Fibroblast of the conjunctiva (primary cell): ENCODE data around the gene HAND1.

Experiments used
- DNase-seq: peaks from one replicate; pipeline ENCODE4 v3.0.0-alpha.2; 2010; ENCODE audit warnings: low read depth

Gene HAND1

GRCh38 chr5:154478752-154479159, 729 bp upstream of the HAND1 start:
- no peak for DNase-seq

GRCh38 chr5:154477382-154478223, 424 bp downstream of the HAND1 start:
- DNase-seq = no peak

GRCh38 chr5:154476354-154477205, 1.4 kb downstream of the HAND1 start:
- no peak for DNase-seq

GRCh38 chr5:154475591-154476353, 2.3 kb downstream of the HAND1 start:
- no peak for DNase-seq

- DNase-seq = no peak
These were observed 3.4 kb downstream of the HAND1 start for GRCh38 chr5:154474396-154475334.

- DNase-seq = no peak
These were observed 4.3 kb downstream of the HAND1 start for GRCh38 chr5:154473581-154474283.

- no peak for DNase-seq
These were observed 5.0 kb downstream of the HAND1 start for GRCh38 chr5:154472871-154473580.

GRCh38 chr5:154470947-154471870, 6.8 kb downstream of the HAND1 start:
- no peak for DNase-seq

GRCh38 chr5:154470137-154470536, 7.9 kb downstream of the HAND1 start:
- no peak for DNase-seq

- DNase-seq = no peak
These were observed 10.2 kb downstream of the HAND1 start for GRCh38 chr5:154467655-154468354.

- DNase-seq = no peak
These were observed 11.4 kb downstream of the HAND1 start for GRCh38 chr5:154466671-154467070.

- DNase-seq = no peak
These were observed 11.9 kb downstream of the HAND1 start for GRCh38 chr5:154466147-154466546.

- no peak for DNase-seq
These were observed 12.9 kb downstream of the HAND1 start for GRCh38 chr5:154465169-154465568.

GRCh38 chr5:154464438-154464837, 13.6 kb downstream of the HAND1 start:
- DNase-seq = no peak

GRCh38 chr5:154461531-154461930, 16.5 kb downstream of the HAND1 start:
- no peak for DNase-seq

GRCh38 chr5:154460172-154460571, 17.9 kb downstream of the HAND1 start:
- no peak for DNase-seq

- no peak for DNase-seq
These were observed 19.0 kb downstream of the HAND1 start for GRCh38 chr5:154459015-154459414.

- no peak for DNase-seq
These were observed 21.5 kb downstream of the HAND1 start for GRCh38 chr5:154456540-154456939.
